ENCODE data around the gene MSN.

The MSN gene

GRCh38 chrX:65674204-65674893 lies 6.9 kb downstream of the MSN start:
- no peak for DNase-seq (ENCODE audit: low spot score)

- peak; percentile 79 for DNase-seq (ENCODE audit: low spot score)
Observed at GRCh38 chrX:65677954-65678469, 10.6 kb downstream of the MSN start.

GRCh38 chrX:65679071-65679540 lies 11.7 kb downstream of the MSN start:
- DNase-seq (ENCODE audit: low spot score), result peak; percentile 84

GRCh38 chrX:65681810-65682209 lies 14.4 kb downstream of the MSN start:
- no peak for DNase-seq (ENCODE audit: low spot score)

GRCh38 chrX:65685112-65685511 lies 17.7 kb downstream of the MSN start:
- no peak for DNase-seq (ENCODE audit: low spot score)

- DNase-seq (ENCODE audit: low spot score), result no peak
Observed at GRCh38 chrX:65686236-65686635, 18.8 kb downstream of the MSN start.

- no peak for DNase-seq (ENCODE audit: low spot score)
Observed at GRCh38 chrX:65687367-65687766, 19.9 kb downstream of the MSN start.

- no peak for DNase-seq (ENCODE audit: low spot score)
Observed at GRCh38 chrX:65688403-65688871, 21.0 kb downstream of the MSN start.

- no peak for DNase-seq (ENCODE audit: low spot score)
Observed at GRCh38 chrX:65689377-65689776, 21.9 kb downstream of the MSN start.

- peak; percentile 57 for DNase-seq (ENCODE audit: low spot score)
Observed at GRCh38 chrX:65690057-65690855, 22.8 kb downstream of the MSN start.

- no peak for DNase-seq (ENCODE audit: low spot score)
Observed at GRCh38 chrX:65695849-65696449, 28.5 kb downstream of the MSN start.

GRCh38 chrX:65696613-65697012 lies 29.2 kb downstream of the MSN start:
- DNase-seq (ENCODE audit: low spot score), result no peak

- no peak for DNase-seq (ENCODE audit: low spot score)
Observed at GRCh38 chrX:65697211-65697641, 29.8 kb downstream of the MSN start.

- peak; percentile 63 for DNase-seq (ENCODE audit: low spot score)
Observed at GRCh38 chrX:65697915-65698796, 30.7 kb downstream of the MSN start.

GRCh38 chrX:65702956-65703355 lies 35.5 kb downstream of the MSN start:
- DNase-seq (ENCODE audit: low spot score), result no peak

- DNase-seq (ENCODE audit: low spot score), result no peak
Observed at GRCh38 chrX:65705439-65705838, 38.0 kb downstream of the MSN start.

- DNase-seq (ENCODE audit: low spot score), result peak; percentile 79
Observed at GRCh38 chrX:65706041-65706828, 38.8 kb downstream of the MSN start.

- DNase-seq (ENCODE audit: low spot score), result no peak
Observed at GRCh38 chrX:65707151-65707550, 39.7 kb downstream of the MSN start.

- peak; percentile 26 for DNase-seq (ENCODE audit: low spot score)
Observed at GRCh38 chrX:65712005-65712806, 44.8 kb downstream of the MSN start.

- no peak for DNase-seq (ENCODE audit: low spot score)
Observed at GRCh38 chrX:65718538-65718937, 51.1 kb downstream of the MSN start.
